Ovary (tissue), 9 donors: ENCODE measurements around the gene MYT1. TPM values are rescaled to one million over a fixed set of nuclear protein-coding genes. Genes with fewer than 3 reads are reported as not detected.
A peak's percentile ranks its signal among the peaks of the same experiment; 100 is the strongest.

Experiments used
- DNase-seq, 5 donors: peaks; one replicate each; pipeline ENCODE4 v3.0.0-alpha.2; 2019 to 2020
- H3K27ac ChIP-seq, 2 donors: fragments of 200-600 bp; one replicate each; pipeline versions ENCODE4 v1.5.1 to v1.8.0; 2019 to 2022
- H3K27me3 ChIP-seq: fragments of 200-600 bp; one replicate; pipeline ENCODE4 v1.8.0; 2022
- H3K36me3 ChIP-seq: fragments of 200-600 bp; sonication (generic); one replicate; pipeline ENCODE4 v1.5.1; 2019
- H3K4me1 ChIP-seq: one replicate; pipeline ENCODE4 v1.8.1; 2013; ENCODE audit warnings: mild to moderate bottlenecking, moderate library complexity; ENCODE audit not compliant: insufficient read depth
- H3K4me3 ChIP-seq: fragments of 200-600 bp; sonication (generic); one replicate; pipeline ENCODE4 v1.5.1; 2017
- H3K9me3 ChIP-seq, 2 donors: fragments of 200-600 bp in 1 of 2; sonication (generic) in 1 of 2; one replicate each; pipeline versions ENCODE4 v1.5.1 to v1.8.1; 2013 to 2019; ENCODE audit warnings: mild to moderate bottlenecking in 1 of 2, moderate library complexity in 1 of 2
- CTCF ChIP-seq, 3 donors: fragments of 450-650 bp in 2 of 3; fragments of 200-600 bp in 1 of 3; IDR thresholded peaks; one replicate each; pipeline versions ENCODE4 v1.5.1 to v1.8.0; 2016 to 2022; ENCODE audit warnings: antibody characterized with exemption in 3 of 3, mild to moderate bottlenecking in 1 of 3
- EP300 ChIP-seq: sonication (generic); formaldehyde crosslinking; IDR thresholded peaks from one replicate; pipeline ENCODE4 v1.6.1; 2017; ENCODE audit warnings: antibody characterized with exemption
- POLR2A ChIP-seq: fragments of 450-650 bp; IDR thresholded peaks from one replicate; pipeline ENCODE4 v1.6.1; 2017; ENCODE audit warnings: antibody characterized with exemption, mild to moderate bottlenecking, moderate library complexity
- whole genome bisulfite sequencing, 3 donors: extraction: QIAGEN DNeasy Blood & Tissue Kit in 1 of 3; methylation state at CpG; one replicate each; pipeline versions ENCODE4 v1.1.5 to v1.1.7; 2013 to 2017; 5-methylcytosine and 5-hydroxymethylcytosine counted together
- intact Hi-C, 4 donors: fragments of 100-400 bp; cut with DNase I; formaldehyde crosslinking; loops; one replicate each; pipeline versions ENCODE4 v1.11.0 to v1.15.1; 2022 to 2023
- polyA plus RNA-seq, 2 donors: library from polyadenylated mRNA; stranded (reverse); fragments of 200-250 nt in 1 of 2; fragments of 350-450 nt in 1 of 2; fragmentation: Illumina TruSeq in 1 of 2; extraction: RNeasy Lipid Tissue Mini Kit (QIAGEN cat#74804) in 1 of 2; gene quantifications; one replicate each; pipeline ENCODE4 v1.2.3, GENCODE V29; 2013 to 2014
- total RNA-seq, 7 donors: library from RNA; depleted of rRNA in 2 of 7; stranded (reverse); fragments of >200 nt in 2 of 7; fragmentation: NEBNext Ultra II Directional in 3 of 7; extraction: Animal tissue kit (Norgen Biotek cat#: 25700) in 3 of 7; gene quantifications; one replicate each; pipeline versions ENCODE4 v1.1.0 to v1.2.4, GENCODE V29; 2016 to 2023
- donor health status: DM: no; HTN: no; CAD: no; lungs with moderate emphysema.
- donor health status: DM: no; HTN: no; CAD: no.
- donor health status: Bipolar disorder and iron deficiency.
- donor health status: DM: yes; HTN: yes; CAD: no.
- donor health status: DM: no; HTN: no; CAD: no.
- donor health status: DM: yes; HTN: yes; CAD: no.

Gene MYT1
- total and polyA plus RNA-seq, 9 donors: 0.05 to 0.25 (median 0.13) TPM; not detected in 1

- no peaks in the 10 kb centered on the region for H3K9me3 ChIP-seq
- intact Hi-C loops: no loop called here
- TF ChIP-seq EP300: no peak
- TF ChIP-seq CTCF (IDR thresholded peaks at IDR 0.05): no peak
- no peak for TF ChIP-seq POLR2A
- no peak overlapping the region for H3K27ac ChIP-seq
- 65 to 68% (median 67%) methylated on average over 8 of the region's 8 CpGs for WGBS, 3 donors
- H3K27me3 ChIP-seq: no peaks in the 10 kb centered on the region
- H3K4me1 ChIP-seq: no peaks in the 10 kb centered on the region
- no peak overlapping the region for H3K4me3 ChIP-seq
- no peak for DNase-seq
- no peaks in the 10 kb centered on the region for H3K36me3 ChIP-seq
Observed at GRCh38 chr20:64229507-64230061, 65.3 kb downstream of the MYT1 start.

GRCh38 chr20:64230461-64231145 is 66.4 kb downstream of the MYT1 start:
- no peaks in the 10 kb centered on the region for H3K27me3 ChIP-seq
- 75 to 82% (median 78%) methylated on average over 22 of the region's 22 CpGs for WGBS, 3 donors
- no peaks in the 10 kb centered on the region for H3K4me1 ChIP-seq
- H3K27ac ChIP-seq: no peak overlapping the region
- intact Hi-C loops: no loop called here
- DNase-seq: peak in 1 of 5 donors; percentile 16
- no peaks in the 10 kb centered on the region for H3K36me3 ChIP-seq
- TF ChIP-seq EP300: no peak
- TF ChIP-seq POLR2A: no peak
- TF ChIP-seq CTCF (IDR thresholded peaks at IDR 0.05): no peak
- no peaks in the 10 kb centered on the region for H3K9me3 ChIP-seq
- H3K4me3 ChIP-seq: no peak overlapping the region

GRCh38 chr20:64231621-64232550 is 67.6 kb downstream of the MYT1 start:
- intact Hi-C loops: no loop called here
- no peaks in the 10 kb centered on the region for H3K27me3 ChIP-seq
- H3K4me3 ChIP-seq: no peak overlapping the region
- no peaks in the 10 kb centered on the region for H3K36me3 ChIP-seq
- no peaks in the 10 kb centered on the region for H3K4me1 ChIP-seq
- 92% methylated on average over 27 of the region's 27 CpGs for WGBS, 3 donors
- H3K27ac ChIP-seq: no peak overlapping the region
- no peaks in the 10 kb centered on the region for H3K9me3 ChIP-seq
- DNase-seq: peak in 1 of 5 donors; percentile 19
- TF ChIP-seq CTCF (IDR thresholded peaks at IDR 0.05) (no peak), EP300 (no peak), POLR2A (no peak)

GRCh38 chr20:64232794-64233193 is 68.5 kb downstream of the MYT1 start:
- peak in 1 of 5 donors; percentile 19 for DNase-seq
- no peaks in the 10 kb centered on the region for H3K36me3 ChIP-seq
- 69 to 82% (median 79%) methylated on average over 3 of the region's 3 CpGs for WGBS, 3 donors

More at GRCh38 chr20:64232794-64233193, 68.5 kb downstream of the MYT1 start:
- no peak overlapping the region for H3K27ac ChIP-seq
- intact Hi-C loops: no loop called here
- H3K4me1 ChIP-seq: no peaks in the 10 kb centered on the region
- no peaks in the 10 kb centered on the region for H3K27me3 ChIP-seq
- no peak overlapping the region for H3K4me3 ChIP-seq
- no peaks in the 10 kb centered on the region for H3K9me3 ChIP-seq
- no peak for TF ChIP-seq EP300
- no peak for TF ChIP-seq CTCF (IDR thresholded peaks at IDR 0.05)
- no peak for TF ChIP-seq POLR2A
